Measurements from ENCODE around the gene TSPYL1.

- no peak for TF ChIP-seq POLR2A (IDR thresholded peaks at IDR 0.05; ENCODE audit: low read length)
- no peak for TF ChIP-seq GATA1 (IDR thresholded peaks at IDR 0.05; ENCODE audit: low read depth, low read length)
These were observed 12.8 kb upstream of the TSPYL1 start for GRCh38 chr6:116292553-116292952.

Data from erythroblast (primary cell).